PC-9 (cell line): ENCODE results near the gene STIMATE. TPM values are rescaled to one million over a fixed set of nuclear protein-coding genes. Genes with fewer than 3 reads are reported as not detected.

Source experiments
- BruUV-seq: library from RNA; stranded (reverse); fragments of 400-500 nt; replicated peaks from 2 replicates; lab custom pipeline; 2021; lab: Mats Ljungman, UMichigan
- CTCF ChIA-PET: fragments of 300-600 bp; sonication (Branson Sonifier 250); formaldehyde crosslinking; loops from one replicate; lab custom pipeline; 2022; ENCODE audit warnings: antibody characterized with exemption; lab: Charles Lee
- POLR2A ChIA-PET: fragments of 300-600 bp; sonication (Branson Sonifier 250); formaldehyde crosslinking; loops from one replicate; lab custom pipeline; 2022; ENCODE audit warnings: antibody characterized with exemption; ENCODE audit not compliant: unreplicated experiment; lab: Charles Lee
- DNase-seq, 2 experiments: peaks; one replicate each; pipeline versions ENCODE4 v3.0.0 to v3.0.0-alpha.2; 2015 to 2022; ENCODE audit warnings: mixed read lengths in 1 of 2
- H2AFZ ChIP-seq: fragments of 200-600 bp; sonication (generic); 2 replicates; pipeline ENCODE4 v1.8.1; 2017; ENCODE audit warnings: antibody characterized with exemption
- H3F3A ChIP-seq: fragments of 200-600 bp; sonication (generic); 2 replicates; pipeline ENCODE4 v1.8.1; 2017; ENCODE audit warnings: antibody characterized with exemption, mild to moderate bottlenecking, low read depth; ENCODE audit not compliant: insufficient read depth
- H3K27ac ChIP-seq: fragments of 200-600 bp; sonication (generic); 2 replicates; pipeline ENCODE4 v1.6.1; 2016; ENCODE audit warnings: mixed run types
- H3K27me3 ChIP-seq: fragments of 200-600 bp; sonication (generic); 2 replicates; pipeline ENCODE4 v1.6.1; 2016; ENCODE audit warnings: low read depth, mixed run types; ENCODE audit not compliant: insufficient read depth
- H3K36me3 ChIP-seq: fragments of 200-600 bp; sonication (generic); 2 replicates; pipeline ENCODE4 v1.6.1; 2016; ENCODE audit warnings: low read depth, mixed run types
- H3K4me1 ChIP-seq: fragments of 200-600 bp; sonication (generic); replicated peaks from 2 replicates; pipeline ENCODE4 v1.6.1; 2016; ENCODE audit warnings: mixed run types; ENCODE audit not compliant: insufficient read depth
- H3K4me2 ChIP-seq: fragments of 200-600 bp; sonication (generic); 2 replicates; pipeline ENCODE4 v1.6.1; 2017; ENCODE audit warnings: mixed run types
- H3K4me3 ChIP-seq: fragments of 200-600 bp; sonication (generic); 2 replicates; pipeline ENCODE4 v1.6.1; 2016; ENCODE audit warnings: mixed run types
- H3K79me2 ChIP-seq: fragments of 200-600 bp; sonication (generic); 2 replicates; pipeline ENCODE4 v1.6.1; 2017; ENCODE audit warnings: low read depth, mixed run types
- H3K9me2 ChIP-seq: fragments of 200-600 bp; sonication (generic); 2 replicates; pipeline ENCODE4 v1.8.1; 2017; ENCODE audit warnings: mild to moderate bottlenecking; ENCODE audit not compliant: insufficient read depth
- H3K9me3 ChIP-seq: fragments of 200-600 bp; sonication (generic); 2 replicates; pipeline ENCODE4 v1.8.1; 2016; ENCODE audit warnings: low read depth; ENCODE audit not compliant: insufficient read depth
- H4K20me1 ChIP-seq: fragments of 200-600 bp; sonication (generic); 2 replicates; pipeline ENCODE4 v1.8.1; 2017; ENCODE audit not compliant: insufficient read depth
- EZH2 ChIP-seq: fragments of 200-600 bp; sonication (generic); IDR thresholded peaks from 2 replicates; pipeline ENCODE4 v1.8.0; 2017; ENCODE audit warnings: antibody characterized with exemption, low read depth
- intact Hi-C: fragments of 100-400 bp; cut with micrococcal nuclease; formaldehyde crosslinking; loops from one replicate; pipeline ENCODE4 v1.10.0; 2022; ENCODE audit not compliant: unreplicated experiment
- total RNA-seq: library from RNA; stranded (reverse); gene quantifications from 2 replicates; pipeline ENCODE4 v1.2.3, GENCODE V29; 2021
- TF ChIP-seq, protein P1 (sequence below): fragments of 200-600 bp; sonication (generic); conservative IDR thresholded peaks from 2 replicates; pipeline ENCODE4 v1.6.1; 2017; ENCODE audit warnings: mixed run types, antibody characterized with exemption, mild to moderate bottlenecking, moderate library complexity

The STIMATE gene
- total RNA-seq, 1 experiment from 2014 or later: 16.8 TPM

DNA sequence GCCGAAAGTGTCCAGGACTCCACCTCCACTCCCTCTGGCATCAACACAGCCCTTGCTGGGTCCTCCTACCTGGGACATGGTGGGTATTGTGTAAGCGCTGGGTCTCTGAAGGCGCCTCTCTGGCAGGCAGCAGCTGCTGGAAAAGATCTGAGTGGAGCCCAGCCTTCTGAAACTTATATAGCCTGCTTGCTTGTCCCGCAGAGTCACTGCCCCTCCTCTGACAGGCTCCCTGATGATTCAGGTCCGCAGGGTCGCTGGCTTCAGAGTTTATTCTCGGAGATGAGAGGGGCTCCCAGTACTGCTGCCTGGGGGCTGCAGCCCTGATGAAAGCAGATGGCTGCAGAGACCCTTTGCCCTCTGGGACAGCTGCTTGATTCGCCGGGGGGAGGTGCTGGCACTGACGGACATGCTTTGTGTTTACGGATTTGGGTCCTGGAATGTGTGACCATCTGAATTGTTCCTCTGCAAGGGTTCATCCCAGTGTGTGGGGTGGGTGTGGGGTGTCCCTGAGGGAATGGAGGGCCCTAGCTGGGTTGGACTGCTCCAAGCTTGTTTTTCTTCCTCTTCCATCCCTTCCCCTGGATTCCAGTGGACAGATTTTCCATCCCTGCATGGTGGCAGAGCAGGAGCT is 62.4 kb downstream of the STIMATE start, which contains the start of gene MUSTN1:
Gene MUSTN1 (minus strand): TSS at position 149 of the 631 bp plus-strand sequence. CDS start 71 bp downstream, at position 78.
- CTCF ChIA-PET: no interaction called here
- H3F3A ChIP-seq: peaks cover 3% of the 10 kb centered on the region; the same call in 1 of the 2 replicates
- BruUV-seq: no TSS peak

DNA sequence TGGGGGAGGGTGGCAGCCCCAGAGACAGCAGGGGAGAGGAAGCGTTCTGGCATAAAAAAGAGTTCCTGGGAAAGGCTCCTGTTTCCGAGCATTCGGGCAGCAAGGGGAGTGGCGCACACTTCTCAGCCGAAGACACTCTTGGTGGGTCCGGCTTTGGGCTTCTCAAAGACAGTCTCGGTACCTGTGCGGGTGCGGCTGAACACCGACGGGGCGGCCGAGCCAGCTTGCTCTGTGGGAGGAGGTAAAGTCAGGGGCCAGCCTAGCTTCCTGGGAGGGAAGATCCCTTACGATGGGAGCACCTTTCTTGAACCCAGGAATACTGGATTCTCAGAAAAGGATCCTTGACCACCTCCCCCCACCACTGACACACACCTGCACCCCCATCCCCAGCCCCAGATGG is 64.1 kb downstream of the STIMATE start:
- ChIA-PET CTCF (no interaction called here), POLR2A (no interaction called here)
- no peaks in the 10 kb centered on the region for H3K36me3 ChIP-seq

More for the DNA sequence above, 62.4 kb downstream of the STIMATE start, which contains the start of gene MUSTN1:
- no peak within 1 kb of the TSS for H3K27ac ChIP-seq
- H3K79me2 ChIP-seq: no peaks in the 10 kb centered on the region
- no peak within 1 kb of the TSS for H3K4me3 ChIP-seq
- no peaks in the 10 kb centered on the region for H3K9me3 ChIP-seq
- POLR2A ChIA-PET: interaction anchor here (0.6 kb wide), 1 partner anchor 74 kb away, joined by 3 read pairs; no protein-coding TSS in a partner anchor
- DNase-seq: no peak
- intact Hi-C loops: no loop called here
- peaks cover 11% of the 10 kb centered on the region for H3K4me1 ChIP-seq
- H4K20me1 ChIP-seq: peaks cover 4% of the 10 kb centered on the region; the same call in 1 of the 2 replicates
- H3K27me3 ChIP-seq: no peaks in the 10 kb centered on the region
- H3K36me3 ChIP-seq: no peaks in the 10 kb centered on the region
- H3K9me2 ChIP-seq: no peaks in the 10 kb centered on the region
- no peak within 1 kb of the TSS for H2AFZ ChIP-seq
- no peak within 1 kb of the TSS for H3K4me2 ChIP-seq
- TF ChIP-seq, protein P1, sequence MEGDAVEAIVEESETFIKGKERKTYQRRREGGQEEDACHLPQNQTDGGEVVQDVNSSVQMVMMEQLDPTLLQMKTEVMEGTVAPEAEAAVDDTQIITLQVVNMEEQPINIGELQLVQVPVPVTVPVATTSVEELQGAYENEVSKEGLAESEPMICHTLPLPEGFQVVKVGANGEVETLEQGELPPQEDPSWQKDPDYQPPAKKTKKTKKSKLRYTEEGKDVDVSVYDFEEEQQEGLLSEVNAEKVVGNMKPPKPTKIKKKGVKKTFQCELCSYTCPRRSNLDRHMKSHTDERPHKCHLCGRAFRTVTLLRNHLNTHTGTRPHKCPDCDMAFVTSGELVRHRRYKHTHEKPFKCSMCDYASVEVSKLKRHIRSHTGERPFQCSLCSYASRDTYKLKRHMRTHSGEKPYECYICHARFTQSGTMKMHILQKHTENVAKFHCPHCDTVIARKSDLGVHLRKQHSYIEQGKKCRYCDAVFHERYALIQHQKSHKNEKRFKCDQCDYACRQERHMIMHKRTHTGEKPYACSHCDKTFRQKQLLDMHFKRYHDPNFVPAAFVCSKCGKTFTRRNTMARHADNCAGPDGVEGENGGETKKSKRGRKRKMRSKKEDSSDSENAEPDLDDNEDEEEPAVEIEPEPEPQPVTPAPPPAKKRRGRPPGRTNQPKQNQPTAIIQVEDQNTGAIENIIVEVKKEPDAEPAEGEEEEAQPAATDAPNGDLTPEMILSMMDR: no peak
- TF ChIP-seq EZH2: no peak

DNA sequence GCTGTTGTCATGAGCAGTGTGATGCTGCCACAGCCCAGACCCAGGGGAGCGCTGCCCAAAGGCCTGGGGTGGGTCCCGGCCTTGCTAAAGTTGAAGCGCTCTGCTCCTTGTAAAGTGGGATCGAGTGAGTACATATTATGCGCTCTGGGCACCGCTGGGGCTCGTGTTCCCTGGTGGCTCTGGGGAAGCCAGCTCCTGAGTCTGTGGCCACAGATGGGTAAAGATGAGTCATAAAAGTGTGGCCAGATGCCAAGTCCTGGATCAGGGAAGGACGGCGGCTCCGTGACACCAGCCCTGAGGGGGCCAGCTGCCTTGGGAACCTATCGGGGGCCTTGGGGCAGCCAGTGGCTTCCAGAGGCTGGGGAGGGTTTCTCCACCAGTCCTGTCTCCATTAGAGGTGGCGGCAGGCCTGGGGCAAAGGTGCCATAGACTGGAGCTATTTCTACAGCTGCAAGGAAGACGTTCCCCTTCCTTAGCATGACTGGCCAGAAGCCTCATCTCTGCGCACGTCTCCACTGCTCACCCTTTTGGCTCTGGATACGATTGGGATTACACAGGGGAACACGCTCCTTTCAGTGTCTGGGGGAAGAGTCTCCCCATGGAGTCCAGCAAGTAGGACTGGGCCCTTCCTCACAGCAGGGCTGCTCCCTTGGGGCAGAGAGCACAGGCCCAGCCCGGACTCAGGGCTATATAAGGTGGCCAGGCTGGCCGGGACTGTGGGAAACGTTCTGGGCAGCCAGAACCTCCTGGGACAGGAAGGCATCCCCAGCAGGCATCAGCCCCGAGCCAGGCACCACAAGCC is 65.6 kb downstream of the STIMATE start:
- no peaks in the 10 kb centered on the region for H3K36me3 ChIP-seq
- no peak overlapping the region for H3K27ac ChIP-seq
- H3K27me3 ChIP-seq: no peaks in the 10 kb centered on the region
- ChIA-PET CTCF (interaction anchor here (0.5 kb wide), 1 partner anchor 1332 kb away, joined by 12 read pairs; no protein-coding TSS in a partner anchor), POLR2A (interaction anchor here (0.5 kb wide), 1 partner anchor 361 kb away, joined by 6 read pairs; no protein-coding TSS in a partner anchor)
- BruUV-seq: no TSS peak
- no peak overlapping the region for H3K4me3 ChIP-seq
- H3K4me1 ChIP-seq: peaks cover 11% of the 10 kb centered on the region
- intact Hi-C loops: no loop called here
- TF ChIP-seq, protein P1: no peak
- TF ChIP-seq EZH2: no peak
- H3K4me2 ChIP-seq: peak overlapping the region; percentile 61
- H3K9me3 ChIP-seq: no peaks in the 10 kb centered on the region
- H4K20me1 ChIP-seq: peaks cover 4% of the 10 kb centered on the region; the same call in 1 of the 2 replicates
- no peak overlapping the region for H2AFZ ChIP-seq
- H3K9me2 ChIP-seq: no peaks in the 10 kb centered on the region
- no peaks in the 10 kb centered on the region for H3K79me2 ChIP-seq
- peaks cover 3% of the 10 kb centered on the region; the same call in 1 of the 2 replicates for H3F3A ChIP-seq
- DNase-seq: peak; percentile 71 to 81

More for the DNA sequence above, 64.1 kb downstream of the STIMATE start:
- Histone ChIP-seq H3K9me2 (no peaks in the 10 kb centered on the region), H3K27me3 (no peaks in the 10 kb centered on the region), H3K4me2 (no peak overlapping the region), H3K9me3 (no peaks in the 10 kb centered on the region), H3K4me3 (no peak overlapping the region), H3F3A (peaks cover 3% of the 10 kb centered on the region; the same call in 1 of the 2 replicates), H4K20me1 (peaks cover 4% of the 10 kb centered on the region; the same call in 1 of the 2 replicates), H3K4me1 (peaks cover 11% of the 10 kb centered on the region), H2AFZ (no peak overlapping the region), H3K79me2 (no peaks in the 10 kb centered on the region), H3K27ac (no peak overlapping the region)
- intact Hi-C loops: no loop called here
- DNase-seq: no peak
- TF ChIP-seq, protein P1: no peak
- TF ChIP-seq EZH2: no peak
- no TSS peak for BruUV-seq
